DMS53 treated with DMSO at 0.1 percent for 48 hours (cell line): ENCODE measurements around the gene CD200R1L.
A peak's percentile ranks its signal among the peaks of the same experiment; 100 is the strongest.

Experiments
- DNase-seq: peaks from one replicate; lab custom pipeline; 2025; ENCODE audit not compliant: unreplicated experiment; lab: John Stamatoyannopoulos, UW

The CD200R1L gene

GRCh38 chr3:112822064-112823055, 24.3 kb downstream of the CD200R1L start:
- DNase-seq: no peak

- DNase-seq: no peak
Measured at GRCh38 chr3:112818289-112818688, 28.4 kb downstream of the CD200R1L start.

- DNase-seq: no peak
Measured at GRCh38 chr3:112817797-112818196, 28.9 kb downstream of the CD200R1L start.

- no peak for DNase-seq
Measured at GRCh38 chr3:112817271-112817670, 29.4 kb downstream of the CD200R1L start.

- DNase-seq: no peak
Measured at GRCh38 chr3:112815981-112816380, 30.7 kb downstream of the CD200R1L start.

GRCh38 chr3:112814266-112814665, 32.4 kb downstream of the CD200R1L start:
- DNase-seq: peak; percentile 6

- DNase-seq: no peak
Measured at GRCh38 chr3:112813723-112814171, 32.9 kb downstream of the CD200R1L start.

GRCh38 chr3:112813016-112813415, 33.6 kb downstream of the CD200R1L start:
- no peak for DNase-seq

- DNase-seq: no peak
Measured at GRCh38 chr3:112811917-112812660, 34.6 kb downstream of the CD200R1L start.

- no peak for DNase-seq
Measured at GRCh38 chr3:112811131-112811884, 35.4 kb downstream of the CD200R1L start.

GRCh38 chr3:112810561-112810960, 36.1 kb downstream of the CD200R1L start:
- no peak for DNase-seq

- no peak for DNase-seq
Measured at GRCh38 chr3:112808136-112808535, 38.5 kb downstream of the CD200R1L start.

- no peak for DNase-seq
Measured at GRCh38 chr3:112807685-112808084, 39.0 kb downstream of the CD200R1L start.

- DNase-seq: no peak
Measured at GRCh38 chr3:112806903-112807302, 39.8 kb downstream of the CD200R1L start.

GRCh38 chr3:112805126-112805525, 41.5 kb downstream of the CD200R1L start:
- DNase-seq: no peak

- DNase-seq: no peak
Measured at GRCh38 chr3:112804021-112804420, 42.6 kb downstream of the CD200R1L start.

GRCh38 chr3:112803467-112803866, 43.2 kb downstream of the CD200R1L start:
- no peak for DNase-seq

- DNase-seq: no peak
Measured at GRCh38 chr3:112802338-112802737, 44.3 kb downstream of the CD200R1L start.

GRCh38 chr3:112799946-112800345, 46.7 kb downstream of the CD200R1L start:
- peak; percentile 26 for DNase-seq

GRCh38 chr3:112794622-112795172, 52.0 kb downstream of the CD200R1L start:
- peak; percentile 13 for DNase-seq
